Gastrocnemius medialis (tissue), 4 donors: ENCODE results near the gene MYOCOS.

ENCODE experiments used
- POLR2A ChIP-seq, 2 donors: fragments of 450-650 bp; IDR thresholded peaks; one replicate each; pipeline ENCODE4 v1.6.1; 2017; ENCODE audit warnings: antibody characterized with exemption in 2 of 2, mild to moderate bottlenecking in 2 of 2, moderate library complexity in 2 of 2
- TF ChIP-seq, protein P1 (sequence below), 5 experiments: fragments of 450-650 bp in 3 of 5; fragments of 200-600 bp in 2 of 5; sonication (generic) in 2 of 5; IDR thresholded peaks in 4 of 5; conservative IDR thresholded peaks in 1 of 5; 1 replicate in 4 of 5; 2 replicates in 1 of 5; pipeline ENCODE4 v1.5.1; 2016 to 2019; ENCODE audit warnings: antibody characterized with exemption in 5 of 5, mild to moderate bottlenecking in 3 of 5, moderate library complexity in 3 of 5

GRCh38 chr1:171646249-171646560, 24.2 kb downstream of the MYOCOS start:
- TF ChIP-seq, protein P1, sequence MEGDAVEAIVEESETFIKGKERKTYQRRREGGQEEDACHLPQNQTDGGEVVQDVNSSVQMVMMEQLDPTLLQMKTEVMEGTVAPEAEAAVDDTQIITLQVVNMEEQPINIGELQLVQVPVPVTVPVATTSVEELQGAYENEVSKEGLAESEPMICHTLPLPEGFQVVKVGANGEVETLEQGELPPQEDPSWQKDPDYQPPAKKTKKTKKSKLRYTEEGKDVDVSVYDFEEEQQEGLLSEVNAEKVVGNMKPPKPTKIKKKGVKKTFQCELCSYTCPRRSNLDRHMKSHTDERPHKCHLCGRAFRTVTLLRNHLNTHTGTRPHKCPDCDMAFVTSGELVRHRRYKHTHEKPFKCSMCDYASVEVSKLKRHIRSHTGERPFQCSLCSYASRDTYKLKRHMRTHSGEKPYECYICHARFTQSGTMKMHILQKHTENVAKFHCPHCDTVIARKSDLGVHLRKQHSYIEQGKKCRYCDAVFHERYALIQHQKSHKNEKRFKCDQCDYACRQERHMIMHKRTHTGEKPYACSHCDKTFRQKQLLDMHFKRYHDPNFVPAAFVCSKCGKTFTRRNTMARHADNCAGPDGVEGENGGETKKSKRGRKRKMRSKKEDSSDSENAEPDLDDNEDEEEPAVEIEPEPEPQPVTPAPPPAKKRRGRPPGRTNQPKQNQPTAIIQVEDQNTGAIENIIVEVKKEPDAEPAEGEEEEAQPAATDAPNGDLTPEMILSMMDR (IDR thresholded peaks at IDR 0.05 in 4 of 5, conservative IDR thresholded peaks at IDR 0.05 in 1 of 5), result no peak
- TF ChIP-seq POLR2A (IDR thresholded peaks at IDR 0.05), result no peak
